ENCODE results near the gene DTNBP1.
A peak's percentile ranks its signal among the peaks of the same experiment; 100 is the strongest.
"Not testable (repeated sequence)": the region's sequence is repeated elsewhere in the genome, so short reads cannot be mapped to it uniquely, and the experiment has no call there.

The DTNBP1 gene

DNA sequence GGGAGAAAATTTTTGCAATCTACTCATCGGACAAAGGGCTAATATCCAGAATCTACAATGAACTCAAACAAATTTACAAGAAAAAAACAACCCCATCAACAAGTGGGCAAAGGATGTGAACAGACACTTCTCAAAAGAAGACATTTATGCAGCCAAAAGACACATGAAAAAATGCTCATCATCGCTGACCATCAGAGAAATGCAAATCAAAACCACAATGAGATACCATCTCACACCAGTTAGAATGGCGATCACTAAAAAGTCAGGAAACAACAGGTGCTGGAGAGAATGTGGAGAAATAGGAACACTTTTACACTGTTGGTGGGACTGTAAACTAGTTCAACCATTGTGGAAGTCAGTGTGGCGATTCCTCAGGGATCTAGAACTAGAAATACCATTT, 4.1 kb upstream of the DTNBP1 start:
- DNase-seq (ENCODE audit: low read depth) = not testable (repeated sequence)

- no peak for DNase-seq (ENCODE audit: low read depth)
Measured at GRCh38 chr6:15665237-15665636, 2.4 kb upstream of the DTNBP1 start.

DNA sequence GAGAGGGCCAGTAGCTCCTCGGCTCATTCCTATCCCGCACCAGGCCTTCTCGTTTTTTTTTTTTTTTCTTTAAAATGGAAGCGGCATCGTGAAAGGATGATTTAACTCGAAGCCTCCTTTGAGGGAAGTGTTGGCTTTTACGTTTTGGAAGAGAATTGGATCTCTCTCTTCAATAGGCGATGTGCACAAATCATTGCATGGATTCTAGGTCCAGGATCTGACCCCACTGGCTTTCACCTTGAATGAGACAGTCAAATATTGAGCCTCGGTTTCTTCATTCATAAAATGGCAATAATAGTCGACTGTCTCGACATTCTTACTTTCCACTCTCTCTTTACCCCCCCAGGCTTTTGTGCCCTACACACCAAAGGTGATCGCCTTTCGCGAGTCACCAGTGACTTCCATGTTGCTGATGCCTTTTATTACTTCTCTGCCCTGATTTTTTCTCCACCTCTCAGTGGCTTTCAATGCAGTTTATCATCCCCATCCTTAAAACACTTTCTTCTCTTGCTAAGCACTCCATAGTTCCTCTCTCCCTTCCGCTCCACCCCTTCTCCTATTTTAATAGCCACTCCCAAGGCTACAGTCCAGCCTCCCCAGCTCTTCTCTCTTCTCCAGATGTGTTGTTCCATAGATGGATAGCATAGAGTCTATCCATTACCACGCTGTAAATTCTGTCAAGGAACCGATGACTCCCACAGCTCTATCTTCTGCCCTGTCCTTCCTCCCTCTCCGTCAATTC, 473 bp upstream of the DTNBP1 start:
- DNase-seq (ENCODE audit: low read depth) = no peak

GRCh38 chr6:15661853-15662325, 939 bp downstream of the DTNBP1 start:
- no peak for DNase-seq (ENCODE audit: low read depth)

- no peak for DNase-seq (ENCODE audit: low read depth)
Measured at GRCh38 chr6:15659181-15659580, 3.6 kb downstream of the DTNBP1 start.

DNA sequence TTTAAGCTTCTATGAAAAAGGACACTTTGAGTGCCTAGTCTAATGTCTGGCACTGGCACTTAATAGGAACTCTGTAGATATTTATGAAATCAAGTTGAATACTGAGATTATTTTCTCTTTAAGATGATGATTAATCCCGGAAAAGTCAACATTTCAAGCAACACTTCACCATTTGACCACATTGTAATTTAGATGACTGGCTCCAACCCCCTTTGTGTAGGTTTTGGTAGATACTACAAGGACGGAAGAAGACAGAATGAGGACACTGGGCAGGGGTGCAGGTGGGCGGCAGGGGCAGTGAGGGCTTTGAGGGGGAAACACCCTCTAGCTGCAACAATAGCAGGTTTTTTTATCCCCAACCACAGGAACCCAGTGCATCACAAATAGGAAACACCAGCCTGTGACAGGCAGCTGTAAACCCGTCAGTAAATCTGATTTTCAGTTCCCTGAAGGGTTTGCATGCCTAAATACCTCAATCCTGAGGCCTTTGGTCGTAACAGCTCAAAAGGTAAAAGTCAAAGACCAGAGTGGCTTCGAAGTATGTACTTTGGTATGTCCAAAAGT, 4.6 kb downstream of the DTNBP1 start:
- no peak for DNase-seq (ENCODE audit: low read depth)

- DNase-seq (ENCODE audit: low read depth) = no peak
Measured at GRCh38 chr6:15657290-15657689, 5.5 kb downstream of the DTNBP1 start.

DNA sequence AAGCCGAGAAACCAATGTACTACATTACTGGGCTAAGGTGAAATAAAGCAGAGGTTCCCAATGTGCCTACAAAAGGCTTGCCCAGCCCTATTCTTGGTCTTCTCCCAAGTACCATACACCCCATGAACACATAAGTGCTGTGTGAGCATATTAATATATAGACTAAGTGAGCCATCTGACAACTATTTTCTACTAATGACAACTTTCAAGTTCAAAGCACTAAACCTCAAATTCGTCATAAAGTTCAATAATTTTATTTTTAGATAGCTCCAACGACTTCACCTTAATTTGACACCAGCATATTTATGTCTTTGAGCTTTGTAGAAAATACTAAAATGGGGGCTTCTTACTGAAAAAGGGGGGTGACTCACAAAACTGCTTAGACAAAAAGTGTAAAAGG, 6.7 kb downstream of the DTNBP1 start:
- no peak for DNase-seq (ENCODE audit: low read depth)

DNA sequence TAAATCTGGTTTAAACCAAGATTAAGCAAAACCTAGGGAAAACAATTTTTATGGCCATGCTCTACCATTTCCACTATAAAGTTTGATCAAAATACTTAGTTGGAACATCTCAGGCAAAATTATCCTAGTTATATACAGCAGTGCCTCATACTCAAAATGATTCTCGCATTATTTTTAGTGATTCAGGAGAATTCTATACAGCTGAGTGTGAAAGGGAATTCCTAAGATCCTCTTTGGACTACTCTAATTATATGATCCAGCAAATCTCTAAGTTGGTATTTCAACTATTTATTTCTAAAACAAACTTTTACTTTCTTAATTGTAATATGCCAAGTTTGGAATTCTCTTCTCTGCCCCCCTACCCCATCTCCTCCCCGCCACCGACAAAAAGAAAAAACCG, 8.6 kb downstream of the DTNBP1 start:
- DNase-seq (ENCODE audit: low read depth) = no peak

GRCh38 chr6:15653581-15653980, 9.2 kb downstream of the DTNBP1 start:
- no peak for DNase-seq (ENCODE audit: low read depth)

DNA sequence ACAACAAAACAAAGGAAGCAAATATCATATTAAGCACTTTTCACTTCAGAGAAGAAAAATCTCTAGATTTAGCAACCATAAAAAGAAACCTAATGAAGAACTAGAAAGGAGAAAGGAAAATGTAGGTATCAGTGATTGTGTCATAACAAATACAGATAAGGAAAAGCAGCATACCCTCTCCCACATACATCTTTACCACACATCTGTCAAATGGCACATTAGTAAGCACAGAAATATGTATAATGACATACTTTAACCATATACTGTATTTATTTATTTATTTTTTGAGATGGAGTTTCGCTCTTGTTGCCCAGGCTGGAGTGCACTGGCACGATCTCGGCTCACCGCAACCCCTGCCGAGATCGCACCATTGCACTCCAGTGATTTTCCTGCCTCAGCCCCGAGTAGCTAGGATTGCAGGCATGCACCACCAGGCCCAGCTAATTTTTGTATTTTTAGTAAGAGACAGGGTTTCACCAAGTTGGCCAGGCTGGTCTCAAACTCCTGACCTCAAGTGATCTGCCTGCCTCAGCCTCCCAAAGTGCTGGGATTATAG, 12.7 kb downstream of the DTNBP1 start:
- not testable (repeated sequence) for DNase-seq (ENCODE audit: low read depth)

DNA sequence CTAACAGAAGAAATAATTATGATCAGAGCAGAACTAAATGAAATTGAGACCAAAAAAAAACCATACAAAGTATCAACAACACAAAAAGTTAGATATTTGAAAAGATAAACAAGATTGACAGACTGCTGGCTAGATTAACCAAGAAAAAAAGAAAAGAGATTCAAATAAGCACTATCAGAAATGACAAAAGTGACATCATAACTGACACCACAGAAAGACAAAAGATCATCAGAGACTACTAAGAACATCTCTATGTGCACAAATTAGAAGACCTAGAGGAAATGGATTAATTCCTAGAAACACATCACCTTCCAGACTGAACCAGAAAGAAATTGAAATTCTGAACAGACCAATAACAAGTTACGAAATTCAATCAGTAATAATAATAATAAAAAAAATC, 17.9 kb downstream of the DTNBP1 start:
- DNase-seq (ENCODE audit: low read depth) = no peak

DNA sequence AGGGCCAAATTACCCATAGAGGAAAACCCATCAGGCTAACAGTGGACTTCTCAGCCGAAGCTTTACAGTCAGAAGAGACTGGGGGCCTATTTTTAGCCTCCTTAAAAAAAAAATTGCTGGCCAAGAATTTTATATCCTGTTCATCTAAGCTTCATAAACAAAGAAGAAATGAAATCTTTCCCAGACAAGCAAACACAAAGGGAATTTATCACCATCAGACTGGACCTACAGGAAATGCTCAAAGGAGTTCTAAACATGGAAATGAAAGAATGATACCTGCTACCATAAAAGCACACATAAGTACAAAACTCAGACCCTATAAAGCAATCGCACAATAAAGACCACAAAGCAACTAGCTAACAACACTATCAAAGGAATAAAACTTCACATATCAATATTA, 19.3 kb downstream of the DTNBP1 start:
- DNase-seq (ENCODE audit: low read depth) = no peak

DNA sequence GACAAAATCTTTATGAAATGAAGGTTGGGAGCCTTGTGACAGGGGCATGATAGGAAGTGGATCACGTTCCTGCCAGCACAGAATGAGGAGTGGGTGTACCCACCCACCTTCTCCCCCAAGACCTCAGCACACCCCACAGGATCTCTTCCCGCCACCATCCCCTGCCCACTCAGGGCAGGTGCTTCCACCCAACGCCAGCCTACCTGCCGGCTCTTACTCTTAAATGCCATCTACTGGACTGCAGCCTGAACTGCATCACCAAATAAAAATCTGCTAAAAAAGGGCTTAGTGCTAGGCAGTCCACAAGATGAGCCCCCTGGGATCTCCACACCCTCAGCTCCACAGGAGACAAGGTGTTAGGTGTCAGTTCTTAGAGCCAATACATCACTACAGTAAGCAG, 20.6 kb downstream of the DTNBP1 start:
- no peak for DNase-seq (ENCODE audit: low read depth)

DNA sequence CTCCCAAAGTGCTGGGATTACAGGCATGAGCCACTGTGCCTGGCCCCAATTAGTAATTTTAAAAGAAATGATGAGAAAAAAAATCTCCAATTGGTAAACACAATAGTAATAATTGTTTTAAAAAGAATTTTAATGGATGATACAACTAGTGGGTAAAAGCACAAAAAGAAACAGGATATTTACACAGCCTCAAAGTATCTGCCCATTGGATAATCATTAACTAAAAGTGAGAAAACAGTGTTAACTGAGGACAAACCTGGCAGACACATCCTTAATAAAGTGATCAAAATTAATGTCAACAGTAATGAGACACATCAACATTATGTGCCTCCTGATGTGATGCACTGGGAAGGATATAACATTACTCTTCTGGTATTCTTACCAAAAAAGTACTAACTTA, 24.5 kb downstream of the DTNBP1 start:
- DNase-seq (ENCODE audit: low read depth) = no peak

DNA sequence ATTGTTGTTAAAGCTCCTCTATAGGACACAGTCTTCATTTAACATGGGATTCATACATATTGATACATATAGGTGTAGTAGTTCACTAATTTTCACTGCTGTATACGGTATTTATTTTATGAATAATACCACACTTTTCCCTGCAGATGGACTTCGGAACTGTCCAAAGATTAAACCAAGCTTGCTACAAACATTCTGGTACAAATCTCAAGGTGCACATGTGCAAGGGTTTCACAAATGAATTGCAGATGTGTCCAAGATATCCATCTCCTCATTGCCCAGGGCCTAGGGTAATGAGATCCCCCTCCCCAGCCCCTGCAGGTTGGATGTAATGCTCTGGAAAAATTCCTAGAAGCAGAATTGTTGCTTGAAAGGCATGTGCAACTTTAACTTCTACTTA, 31.4 kb downstream of the DTNBP1 start:
- no peak for DNase-seq (ENCODE audit: low read depth)

DNA sequence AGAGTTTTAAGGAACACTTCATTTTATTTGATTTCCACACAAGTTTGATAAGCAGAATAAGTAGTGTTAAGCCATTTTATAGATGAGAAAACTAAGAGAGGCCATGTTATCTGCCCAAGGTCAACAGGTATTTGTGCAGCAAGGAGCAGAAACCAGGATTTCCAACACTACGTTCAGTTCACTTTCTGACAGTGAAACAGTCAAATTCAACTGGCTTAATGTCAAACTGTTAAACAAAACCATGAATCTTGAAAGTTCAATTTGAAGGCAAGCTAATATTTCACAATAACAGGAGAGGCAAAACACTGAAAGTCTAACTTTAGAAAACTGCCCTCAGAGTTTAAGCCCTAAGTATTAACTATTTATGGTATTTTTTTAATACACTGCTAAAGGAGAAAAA, 32.6 kb downstream of the DTNBP1 start:
- DNase-seq (ENCODE audit: low read depth) = no peak

GRCh38 chr6:15629487-15629886, 33.3 kb downstream of the DTNBP1 start:
- DNase-seq (ENCODE audit: low read depth) = no peak

DNA sequence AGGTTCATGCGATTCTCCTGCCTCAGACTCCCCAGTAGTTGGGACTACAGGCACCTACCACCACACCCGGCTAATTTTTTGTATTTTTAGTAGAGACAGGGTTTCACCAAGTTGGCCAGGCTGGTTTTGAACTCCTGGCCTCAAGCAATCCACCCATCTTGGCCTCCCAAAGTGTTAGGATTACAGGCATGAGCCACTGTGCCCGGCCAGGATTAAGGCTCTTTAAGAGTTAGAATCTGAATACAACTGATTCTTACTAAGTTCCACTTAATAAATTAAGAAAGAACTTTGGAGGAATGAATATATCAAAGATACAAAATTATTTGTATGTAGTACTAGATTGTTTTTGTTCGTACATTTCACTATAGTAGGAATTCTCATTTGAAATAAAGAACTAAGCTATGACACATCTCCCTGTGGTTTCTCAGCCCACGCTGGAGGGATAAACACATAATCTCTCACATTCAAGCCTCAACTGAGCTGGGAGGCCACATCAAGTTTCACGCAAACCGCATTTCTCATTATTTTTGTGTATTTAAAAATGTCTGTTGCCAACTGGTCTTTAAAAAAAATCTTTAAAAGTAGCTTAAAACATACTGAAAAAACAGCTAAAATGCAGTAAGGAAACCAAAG, 34.2 kb downstream of the DTNBP1 start:
- peak; percentile 2 for DNase-seq (ENCODE audit: low read depth)

GRCh38 chr6:15627821-15628220, 35.0 kb downstream of the DTNBP1 start:
- DNase-seq (ENCODE audit: low read depth) = no peak

GRCh38 chr6:15626878-15627674, 35.8 kb downstream of the DTNBP1 start:
- DNase-seq (ENCODE audit: low read depth) = no peak

GRCh38 chr6:15626160-15626559, 36.7 kb downstream of the DTNBP1 start:
- no peak for DNase-seq (ENCODE audit: low read depth)
